Heart right ventricle (tissue), 16 donors: Measurements from ENCODE around the gene SYCP2. TPM values are rescaled to one million over a fixed set of nuclear protein-coding genes. Genes with fewer than 3 reads are reported as not detected.

ENCODE experiments used
- ATAC-seq, 8 donors: fragments of 200-7000 bp; cut with Tn5 transposase; one replicate each; pipeline ENCODE4 v1.9.1; 2020; ENCODE audit warnings: mild to moderate bottlenecking in 8 of 8, moderate library complexity in 8 of 8, moderate number of reproducible peaks in 1 of 8
- DNase-seq, 2 donors: peaks; one replicate each; pipeline ENCODE4 v3.0.0-alpha.2; 2020
- H3K27ac ChIP-seq, 10 donors: fragments of 200-600 bp; sonication (generic) in 2 of 10; one replicate each; pipeline versions ENCODE4 v1.5.0 to v1.8.0; 2020 to 2022; ENCODE audit warnings: mild to moderate bottlenecking in 3 of 10
- H3K27me3 ChIP-seq, 7 donors: fragments of 200-600 bp; one replicate each; pipeline ENCODE4 v1.8.0; 2021 to 2022; ENCODE audit warnings: mild to moderate bottlenecking in 2 of 7
- H3K36me3 ChIP-seq, 9 donors: fragments of 200-600 bp; sonication (generic) in 1 of 9; one replicate each; pipeline versions ENCODE4 v1.5.0 to v1.8.0; 2020 to 2022; ENCODE audit warnings: mild to moderate bottlenecking in 2 of 9
- H3K4me1 ChIP-seq, 9 donors: fragments of 200-600 bp; sonication (generic) in 1 of 9; one replicate each; pipeline versions ENCODE4 v1.5.0 to v1.8.0; 2020 to 2022; ENCODE audit warnings: mild to moderate bottlenecking in 4 of 9
- H3K4me3 ChIP-seq, 10 donors: fragments of 200-600 bp; sonication (generic) in 2 of 10; one replicate each; pipeline versions ENCODE4 v1.5.0 to v1.8.0; 2020 to 2022; ENCODE audit warnings: mild to moderate bottlenecking in 7 of 10, moderate library complexity in 2 of 10
- H3K9me3 ChIP-seq, 11 donors: fragments of 200-600 bp in 10 of 11; sonication (generic) in 2 of 11; one replicate each; pipeline versions ENCODE4 v1.5.0 to v1.8.0; 2013 to 2022; ENCODE audit warnings: mild to moderate bottlenecking in 2 of 11, control low read depth in 1 of 11, moderate library complexity in 1 of 11
- CTCF ChIP-seq, 9 donors: fragments of 200-600 bp; sonication (generic) in 2 of 9; IDR thresholded peaks; one replicate each; pipeline versions ENCODE4 v1.5.0 to v1.8.0; 2021 to 2022; ENCODE audit warnings: antibody characterized with exemption in 9 of 9, mild to moderate bottlenecking in 5 of 9, moderate library complexity in 1 of 9
- WGBS, 2 donors: extraction: QIAGEN DNeasy Blood & Tissue Kit; methylation state at CpG; one replicate each; pipeline ENCODE4 v1.1.7; 2013; ENCODE audit warnings: inconsistent platforms in 1 of 2; 5-methylcytosine and 5-hydroxymethylcytosine counted together
- intact Hi-C, 10 donors: fragments of 100-400 bp; cut with DNase I; formaldehyde crosslinking; loops; one replicate each; pipeline versions ENCODE4 v1.11.1 to v1.14.2; 2022
- polyA plus RNA-seq, 2 donors: library from polyadenylated mRNA; stranded (reverse); fragments of 200-250 nt; gene quantifications; one replicate each; pipeline ENCODE4 v1.2.3, GENCODE V29; 2013
- total RNA-seq, 10 donors: library from RNA; stranded (reverse); fragmentation: NEBNext Ultra II Directional in 3 of 10; extraction: Animal tissue kit (Norgen Biotek cat#: 25700) in 3 of 10; gene quantifications; one replicate each; pipeline versions ENCODE4 v1.2.1 to v1.2.4, GENCODE V29; 2021 to 2023
- donor health status: Arrhythmogenic right ventricular cardiomyopathy.
- donor health status: ischemic (EF 13 %, LVEDD 7.1; RV severe dilation, severe dysfunction).
- donor health status: healthy with polysubstance abuse.
- donor health status: DM: no; HTN: yes; CAD: no.
- donor health status: DM: no; HTN: no; CAD: no.
- donor health status: ischemic (EF 25% LVEDD 6.9; RV normal size, moderate dysfunction).
- donor health status: ischemic (EF 25% LVEDD 5.7; RV mildly dilated, moderate dysfunction).
- donor health status: healthy.
- donor health status: DM: yes; HTN: yes; CAD: no.
- donor health status: Ischemic cardiomyopathy.
- donor health status: ischemic (EF 35%, LVEDD 5.7; RV mildly dilated, moderate dysfunction).
- donor health status: nonischemic (EF 11% LVEDD 7.7; RV severe dilation, severe dysfunction).
- donor health status: DM: yes; HTN: yes; CAD: no.
- donor health status: PGD.
- donor health status: ischemic (EF 29% LVEDD 5.4; RV normal size, mild dysfunction).
- donor health status: nonischemic (EF 23%, LVEDD 6.1; RV moderate dilation, normal function).

Gene SYCP2
- total and polyA plus RNA-seq, 12 donors: 0.45 to 7.5 (median 0.93) TPM

DNA sequence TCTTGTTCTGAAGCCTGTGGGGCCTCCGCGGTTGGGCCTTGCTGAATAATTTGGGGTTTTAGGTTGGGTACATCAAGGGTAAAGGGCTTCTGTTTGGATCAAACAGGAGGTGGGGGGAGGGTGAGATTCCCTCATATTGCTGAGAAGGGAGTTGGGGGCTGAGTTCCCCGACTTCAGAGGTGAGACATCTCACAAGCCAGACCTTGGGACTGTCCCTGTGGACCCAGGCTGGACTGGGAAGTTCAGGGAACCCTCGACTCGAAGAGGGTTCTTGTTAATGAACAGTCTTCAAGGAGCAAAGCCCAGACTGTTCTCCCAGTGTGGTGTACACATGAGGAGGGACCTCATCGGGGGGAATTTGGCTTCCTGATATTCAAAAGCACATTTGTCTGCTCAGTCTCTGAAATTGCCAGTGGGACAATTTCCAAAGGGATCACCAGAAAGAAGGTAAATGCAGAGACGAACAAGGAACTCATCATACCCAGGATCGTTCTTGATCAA lies 118.5 kb downstream of the SYCP2 start:
- no peaks in the 10 kb centered on the region for H3K4me1 ChIP-seq
- no peak for ATAC-seq
- no peak for TF ChIP-seq CTCF (IDR thresholded peaks at IDR 0.05)
- H3K27me3 ChIP-seq: peaks cover 0 to 6% (median 0%) of the 10 kb centered on the region in 7 donors
- H3K27ac ChIP-seq: no peak overlapping the region
- no peaks in the 10 kb centered on the region for H3K36me3 ChIP-seq
- WGBS, 2 donors: 56 to 81% methylated on average over 8 of the region's 8 CpGs
- no peak overlapping the region for H3K4me3 ChIP-seq
- no peaks in the 10 kb centered on the region for H3K9me3 ChIP-seq
- no peak for DNase-seq
- intact Hi-C loops: no loop called here

GRCh38 chr20:59813948-59814839 lies 119.2 kb downstream of the SYCP2 start:
- H3K27me3 ChIP-seq: peaks cover 0 to 6% (median 0%) of the 10 kb centered on the region in 7 donors
- H3K9me3 ChIP-seq: no peaks in the 10 kb centered on the region
- H3K27ac ChIP-seq: no peak overlapping the region
- H3K36me3 ChIP-seq: no peaks in the 10 kb centered on the region
- intact Hi-C loops: no loop called here
- H3K4me3 ChIP-seq: no peak overlapping the region
- ATAC-seq (peak in 3 of 8 donors; percentile 10 to 63 (median 46)), DNase-seq (no peak)
- TF ChIP-seq CTCF (IDR thresholded peaks at IDR 0.05): no peak
- 68 to 76% methylated on average over 21 of the region's 21 CpGs for WGBS, 2 donors
- H3K4me1 ChIP-seq: no peaks in the 10 kb centered on the region

Other genes with a start within 250 kb of the SYCP2 start
- gene PPP1R3D, start 6.7 kb upstream of the SYCP2 start, total RNA-seq: 10 to 100 TPM in 6 of 10 donors, 1 to 10 TPM in 4; 7.6 to 14.3 (median 10.1) TPM
- gene PPP1R3D, start 6.7 kb upstream of the SYCP2 start, polyA plus RNA-seq: 1 to 10 TPM; 4.0 to 6.1 TPM
- 10 to 100 TPM; 16.6 to 38.3 (median 28.0) TPM for gene FAM217B, start 6.8 kb upstream of the SYCP2 start, total RNA-seq
- gene FAM217B, start 6.8 kb upstream of the SYCP2 start, polyA plus RNA-seq: 1 to 10 TPM; 2.4 to 8.3 TPM
- gene CDH26, start 24.8 kb upstream of the SYCP2 start, total RNA-seq: 1 to 10 TPM in 3 of 10 donors, under 1 TPM in 7; 0.34 to 2.0 (median 0.89) TPM
- 1 to 10 TPM in 1 of 2 donors, under 1 TPM in 1; 0.45 to 2.4 TPM for gene CDH26, start 24.8 kb upstream of the SYCP2 start, polyA plus RNA-seq